HG03045 (cell line): Measurements from ENCODE around the gene MGAT3.
"Not testable (repeated sequence)": the region's sequence is repeated elsewhere in the genome, so short reads cannot be mapped to it uniquely, and the experiment has no call there.

Source experiments
- ATAC-seq: cut with Tn5 transposase; IDR thresholded peaks from one replicate; pipeline ENCODE4 v1.9.1; 2021; ENCODE audit warnings: mild to moderate bottlenecking, moderate library complexity; ENCODE audit not compliant: unreplicated experiment

MGAT3 gene

GRCh38 chr22:39488563-39489083 lies 31.8 kb downstream of the MGAT3 start:
- no peak for ATAC-seq

GRCh38 chr22:39489094-39490068 lies 32.6 kb downstream of the MGAT3 start:
- ATAC-seq = no peak

- ATAC-seq = peak; percentile 70
These were observed 33.5 kb downstream of the MGAT3 start for GRCh38 chr22:39490135-39490798.

- ATAC-seq = no peak
These were observed 34.3 kb downstream of the MGAT3 start for GRCh38 chr22:39490966-39491680.

- no peak for ATAC-seq
These were observed 34.9 kb downstream of the MGAT3 start for GRCh38 chr22:39491696-39492095.

GRCh38 chr22:39492186-39492585 lies 35.4 kb downstream of the MGAT3 start:
- ATAC-seq = no peak

- no peak for ATAC-seq
These were observed 36.9 kb downstream of the MGAT3 start for GRCh38 chr22:39493759-39494158.

GRCh38 chr22:39494471-39495120 lies 37.8 kb downstream of the MGAT3 start:
- no peak for ATAC-seq

- ATAC-seq = no peak
These were observed 39.5 kb downstream of the MGAT3 start for GRCh38 chr22:39496131-39496838.

- no peak for ATAC-seq
These were observed 40.6 kb downstream of the MGAT3 start for GRCh38 chr22:39497429-39497828.

GRCh38 chr22:39498368-39498767 lies 41.6 kb downstream of the MGAT3 start:
- no peak for ATAC-seq

- ATAC-seq = no peak
These were observed 42.0 kb downstream of the MGAT3 start for GRCh38 chr22:39498802-39499201.

GRCh38 chr22:39500101-39500500 lies 43.3 kb downstream of the MGAT3 start:
- ATAC-seq = no peak

- no peak for ATAC-seq
These were observed 44.9 kb downstream of the MGAT3 start for GRCh38 chr22:39501644-39502108.

- peak; percentile 93 for ATAC-seq
These were observed 45.4 kb downstream of the MGAT3 start, which contains the start of gene MIEF1 for GRCh38 chr22:39502109-39502788. MIEF1 (plus strand) TSS chr22:39502290; CDS start chr22:39511295, 9,005 bp downstream.

- no peak for ATAC-seq
These were observed 46.1 kb downstream of the MGAT3 start for GRCh38 chr22:39502789-39503409.

- ATAC-seq = no peak
These were observed 46.8 kb downstream of the MGAT3 start for GRCh38 chr22:39503630-39504029.

- ATAC-seq = no peak
These were observed 47.3 kb downstream of the MGAT3 start for GRCh38 chr22:39504071-39504470.

GRCh38 chr22:39507021-39507420 lies 50.2 kb downstream of the MGAT3 start:
- not testable (repeated sequence) for ATAC-seq
